ENCODE data around the gene TBCK. TPM values are rescaled to one million over a fixed set of nuclear protein-coding genes. Genes with fewer than 3 reads are reported as not detected.

Gene TBCK
- polyA plus RNA-seq, 1 donor (not counting 4 experiments of a cell fraction or from before 2014, with no cell fraction given): 19.3 TPM

DNA sequence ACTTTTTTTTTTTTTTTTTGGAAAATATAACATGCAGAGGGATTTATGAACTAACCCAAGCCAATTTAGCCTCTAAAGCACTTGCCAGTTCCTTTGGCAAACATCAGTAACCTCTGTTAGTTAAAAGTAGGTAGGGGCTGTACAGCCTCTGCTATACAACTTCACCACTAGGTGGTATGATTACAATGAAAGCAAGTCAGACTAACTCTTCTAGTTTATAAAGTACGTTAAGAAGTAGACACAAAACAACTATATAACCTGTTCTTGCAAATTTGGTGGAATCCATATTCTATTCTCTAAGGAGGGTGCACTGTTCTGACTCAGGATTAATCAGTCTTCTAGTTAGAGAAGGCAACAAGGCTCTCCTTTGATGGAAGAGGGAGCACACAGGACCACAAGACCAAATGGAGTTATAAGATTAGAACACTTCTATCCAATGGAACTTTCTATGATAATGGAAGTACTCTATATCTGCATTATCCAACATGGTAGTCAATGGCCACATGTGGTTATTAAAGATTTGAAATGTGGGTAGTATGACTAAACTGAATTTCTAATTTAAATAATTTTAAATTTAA is 13.1 kb upstream of the TBCK start:
- DNase-seq (ENCODE audit: low read depth, low spot score) (peak; percentile 25), FAIRE-seq (peak; percentile 48)
- Histone ChIP-seq H3K36me3 (ENCODE audit: control insufficient read depth in 2 of 2, extremely low read depth in 1 of 2, insufficient read depth in 2 of 2, low read length in 2 of 2) (peaks cover 11 to 15% of the 10 kb centered on the region in 2 experiments), H3K9me3 (ENCODE audit: control insufficient read depth, low read depth, low read length) (no peaks in the 10 kb centered on the region), H3K27ac (ENCODE audit: control insufficient read depth, insufficient read depth, low read length) (no peak overlapping the region), H3K9ac (ENCODE audit: control insufficient read depth, extremely low read depth, insufficient read depth, low read length) (no peak overlapping the region), H3K4me1 (ENCODE audit: control insufficient read depth, extremely low read depth, insufficient read depth, low read length) (peaks cover 4% of the 10 kb centered on the region), H3K4me2 (ENCODE audit: control insufficient read depth, extremely low read depth, insufficient read depth, low read depth, low read length) (no peak overlapping the region), H2AFZ (ENCODE audit: control insufficient read depth, low read length) (no peak overlapping the region), H4K20me1 (ENCODE audit: control insufficient read depth, extremely low read depth, insufficient read depth, low read length) (no peaks in the 10 kb centered on the region), H3K79me2 (ENCODE audit: control insufficient read depth, insufficient read depth, low read length) (peaks cover 4% of the 10 kb centered on the region), H3K9me1 (ENCODE audit: control insufficient read depth, extremely low read depth, insufficient read depth, low read length) (no peaks in the 10 kb centered on the region), H3K4me3 (ENCODE audit: control insufficient read depth in 2 of 3, extremely low read depth in 1 of 3, insufficient read depth in 2 of 3, low read depth in 1 of 3, low read length in 3 of 3) (no peak overlapping the region), H3K27me3 (ENCODE audit: control insufficient read depth, extremely low read depth, insufficient read depth, low read length) (no peaks in the 10 kb centered on the region)
- dilution Hi-C loops (cut with MboI; ENCODE audit: extremely low pct_ligation_motif_present, low sequenced_read_pairs): no loop called here
- TF ChIP-seq CTCF (optimal IDR thresholded peaks at IDR 0.05 in 1 of 3, IDR thresholded peaks at IDR 0.05 in 1 of 3, conservative IDR thresholded peaks at IDR 0.05 in 1 of 3; ENCODE audit: extremely low read depth in 1 of 3, insufficient read depth in 2 of 3, low read length in 3 of 3) (peak in 2 of 3 experiments; percentile 59 to 60), EZH2 (IDR thresholded peaks at IDR 0.05; ENCODE audit: low read length) (no peak)

GRCh38 chr4:106325800-106326199 is 9.8 kb upstream of the TBCK start:
- TF ChIP-seq EZH2 (IDR thresholded peaks at IDR 0.05; ENCODE audit: low read length) (no peak), CTCF (optimal IDR thresholded peaks at IDR 0.05 in 1 of 3, IDR thresholded peaks at IDR 0.05 in 1 of 3, conservative IDR thresholded peaks at IDR 0.05 in 1 of 3; ENCODE audit: extremely low read depth in 1 of 3, insufficient read depth in 2 of 3, low read length in 3 of 3) (no peak)
- H3K27me3 ChIP-seq (ENCODE audit: control insufficient read depth, extremely low read depth, insufficient read depth, low read length): no peaks in the 10 kb centered on the region
- no peak overlapping the region for H3K4me2 ChIP-seq (ENCODE audit: control insufficient read depth, extremely low read depth, insufficient read depth, low read depth, low read length)
- DNase-seq (ENCODE audit: low read depth, low spot score) (no peak), FAIRE-seq (peak; percentile 57)
- no peaks in the 10 kb centered on the region for H4K20me1 ChIP-seq (ENCODE audit: control insufficient read depth, extremely low read depth, insufficient read depth, low read length)
- peaks cover 7 to 12% of the 10 kb centered on the region in 2 experiments for H3K36me3 ChIP-seq (ENCODE audit: control insufficient read depth in 2 of 2, extremely low read depth in 1 of 2, insufficient read depth in 2 of 2, low read length in 2 of 2)
- H3K27ac ChIP-seq (ENCODE audit: control insufficient read depth, insufficient read depth, low read length): peak overlapping the region; percentile 23
- no peaks in the 10 kb centered on the region for H3K9me1 ChIP-seq (ENCODE audit: control insufficient read depth, extremely low read depth, insufficient read depth, low read length)
- peaks cover 21% of the 10 kb centered on the region for H3K79me2 ChIP-seq (ENCODE audit: control insufficient read depth, insufficient read depth, low read length)
- no peak overlapping the region for H3K4me3 ChIP-seq (ENCODE audit: control insufficient read depth in 2 of 3, extremely low read depth in 1 of 3, insufficient read depth in 2 of 3, low read depth in 1 of 3, low read length in 3 of 3)
- no peak overlapping the region for H3K9ac ChIP-seq (ENCODE audit: control insufficient read depth, extremely low read depth, insufficient read depth, low read length)
- H2AFZ ChIP-seq (ENCODE audit: control insufficient read depth, low read length): no peak overlapping the region
- H3K4me1 ChIP-seq (ENCODE audit: control insufficient read depth, extremely low read depth, insufficient read depth, low read length): peaks cover 4% of the 10 kb centered on the region
- dilution Hi-C loops (cut with MboI; ENCODE audit: extremely low pct_ligation_motif_present, low sequenced_read_pairs): no loop called here
- H3K9me3 ChIP-seq (ENCODE audit: control insufficient read depth, low read depth, low read length): no peaks in the 10 kb centered on the region
